ENCODE data around the gene MAMDC2. TPM values are rescaled to one million over a fixed set of nuclear protein-coding genes. Genes with fewer than 3 reads are reported as not detected.

Gene MAMDC2
- total RNA-seq, 6 experiments from 2014 or later, result 4.0 to 16.6 (median 13.9) TPM

GRCh38 chr9:70165006-70165602, 121.5 kb downstream of the MAMDC2 start:
- Mint-ChIP-seq H3K9me3 (no peaks in the 10 kb centered on the region), H3K4me3 (no peak overlapping the region), H3K4me1 (ENCODE audit: low read depth) (peaks cover 42% of the 10 kb centered on the region), H3K27me3 (ENCODE audit: insufficient read depth) (no peaks in the 10 kb centered on the region; the same call in 1 of the 2 replicates), H3K27ac (peak overlapping the region; percentile 51), H3K36me3 (ENCODE audit: low read depth) (no peaks in the 10 kb centered on the region)
- TF ChIP-seq CTCF (IDR thresholded peaks at IDR 0.05), result no peak
- peak; percentile 12 for DNase-seq

GRCh38 chr9:70168521-70168920, 124.9 kb downstream of the MAMDC2 start:
- peaks cover 16% of the 10 kb centered on the region for H3K4me1 Mint-ChIP-seq (ENCODE audit: low read depth)
- no peak for DNase-seq
- TF ChIP-seq CTCF (IDR thresholded peaks at IDR 0.05), result no peak
- no peaks in the 10 kb centered on the region for H3K27me3 Mint-ChIP-seq (ENCODE audit: insufficient read depth)
- H3K36me3 Mint-ChIP-seq (ENCODE audit: low read depth), result peaks cover 8% of the 10 kb centered on the region; the same call in 1 of the 2 replicates
- no peak overlapping the region for H3K4me3 Mint-ChIP-seq
- H3K27ac Mint-ChIP-seq, result no peak overlapping the region
- H3K9me3 Mint-ChIP-seq, result no peaks in the 10 kb centered on the region

- no peak overlapping the region for H3K27ac Mint-ChIP-seq
- TF ChIP-seq CTCF (IDR thresholded peaks at IDR 0.05), result no peak
- H3K27me3 Mint-ChIP-seq (ENCODE audit: insufficient read depth), result no peaks in the 10 kb centered on the region
- no peak overlapping the region for H3K4me3 Mint-ChIP-seq
- no peaks in the 10 kb centered on the region for H3K9me3 Mint-ChIP-seq
- H3K4me1 Mint-ChIP-seq (ENCODE audit: low read depth), result peaks cover 13% of the 10 kb centered on the region
- H3K36me3 Mint-ChIP-seq (ENCODE audit: low read depth), result peaks cover 8% of the 10 kb centered on the region; the same call in 1 of the 2 replicates
- no peak for DNase-seq
These were observed 125.6 kb downstream of the MAMDC2 start for GRCh38 chr9:70169222-70169621.

GRCh38 chr9:70170151-70170790, 126.6 kb downstream of the MAMDC2 start:
- Mint-ChIP-seq H3K4me3 (no peak overlapping the region), H3K27me3 (ENCODE audit: insufficient read depth) (no peaks in the 10 kb centered on the region), H3K36me3 (ENCODE audit: low read depth) (peaks cover 8% of the 10 kb centered on the region; the same call in 1 of the 2 replicates), H3K9me3 (no peaks in the 10 kb centered on the region), H3K27ac (no peak overlapping the region), H3K4me1 (ENCODE audit: low read depth) (peaks cover 3% of the 10 kb centered on the region)
- no peak for TF ChIP-seq CTCF (IDR thresholded peaks at IDR 0.05)
- no peak for DNase-seq

DNA sequence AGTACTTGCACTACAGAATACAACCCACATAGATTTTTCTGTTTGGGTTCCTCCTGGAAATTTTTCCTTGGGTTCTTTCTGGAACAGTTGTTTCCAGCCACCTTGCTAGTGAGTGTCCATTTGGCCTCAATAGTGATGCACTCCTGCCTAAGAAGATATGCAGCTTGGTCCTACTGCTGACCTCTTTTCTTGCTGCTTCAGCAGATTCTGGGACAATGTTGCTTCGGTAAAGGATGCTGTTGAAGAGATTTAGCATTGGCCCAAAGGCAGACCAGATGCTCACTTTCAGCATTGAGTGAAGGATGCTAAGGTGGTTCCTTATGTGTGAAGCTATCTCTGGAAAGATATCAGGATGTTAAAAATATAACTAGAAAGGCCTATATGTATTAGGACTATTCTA, 128.9 kb downstream of the MAMDC2 start:
- H3K27me3 Mint-ChIP-seq (ENCODE audit: insufficient read depth), result no peaks in the 10 kb centered on the region
- H3K4me3 Mint-ChIP-seq, result no peak overlapping the region
- TF ChIP-seq CTCF (IDR thresholded peaks at IDR 0.05), result no peak
- peaks cover 8% of the 10 kb centered on the region for H3K4me1 Mint-ChIP-seq (ENCODE audit: low read depth)
- H3K27ac Mint-ChIP-seq, result no peak overlapping the region
- no peaks in the 10 kb centered on the region for H3K9me3 Mint-ChIP-seq
- DNase-seq, result no peak
- H3K36me3 Mint-ChIP-seq (ENCODE audit: low read depth), result peaks cover 8% of the 10 kb centered on the region; the same call in 1 of the 2 replicates
